Activated T-cell treated with anti-CD3 and anti-CD28 coated beads, Interleukin-2, amount 50 U/mL, for 72 hours (primary cell): Measurements from ENCODE around the gene FBN1. TPM values are rescaled to one million over a fixed set of nuclear protein-coding genes. Genes with fewer than 3 reads are reported as not detected.

Experiments used
- ATAC-seq, 2 donors: fragments of 150-1000 bp; cut with Tn5 transposase; replicated peaks in 1 of 2; 2 replicates each; pipeline ENCODE4 v1.10.0; 2021; ENCODE audit warnings: moderate library complexity in 2 of 2, mild to moderate bottlenecking in 1 of 2
- DNase-seq, 2 donors: peaks; one replicate each; pipeline ENCODE4 v3.0.0; 2021 to 2022; ENCODE audit warnings: mixed read lengths in 1 of 2
- H3K27ac Mint-ChIP-seq: one replicate; pipeline ENCODE4 v1.8.0; 2022; ENCODE audit warnings: mild to moderate bottlenecking, moderate library complexity, mixed read lengths
- H3K27me3 Mint-ChIP-seq: one replicate; pipeline ENCODE4 v1.8.0; 2022; ENCODE audit warnings: low read depth, mixed read lengths
- H3K36me3 Mint-ChIP-seq, 2 donors: one replicate each; pipeline ENCODE4 v1.8.0; 2022; ENCODE audit warnings: mixed read lengths in 2 of 2, mild to moderate bottlenecking in 1 of 2; ENCODE audit not compliant: insufficient read depth in 2 of 2
- H3K4me1 Mint-ChIP-seq: one replicate; pipeline ENCODE4 v1.8.0; 2022; ENCODE audit warnings: low read depth, mixed read lengths
- H3K4me3 Mint-ChIP-seq, 2 donors: one replicate each; pipeline ENCODE4 v1.8.0; 2022; ENCODE audit warnings: mild to moderate bottlenecking in 2 of 2, mixed read lengths in 2 of 2, moderate library complexity in 2 of 2
- H3K9me3 Mint-ChIP-seq, 2 donors: one replicate each; pipeline ENCODE4 v1.8.0; 2022; ENCODE audit warnings: mixed read lengths in 2 of 2
- total RNA-seq, 2 donors: library from RNA; stranded (reverse); gene quantifications; one replicate each; pipeline ENCODE4 v1.2.3, GENCODE V29; 2022

FBN1 gene
- total RNA-seq, 2 donors from 2014 or later, result 0.50 to 0.79 TPM

DNA sequence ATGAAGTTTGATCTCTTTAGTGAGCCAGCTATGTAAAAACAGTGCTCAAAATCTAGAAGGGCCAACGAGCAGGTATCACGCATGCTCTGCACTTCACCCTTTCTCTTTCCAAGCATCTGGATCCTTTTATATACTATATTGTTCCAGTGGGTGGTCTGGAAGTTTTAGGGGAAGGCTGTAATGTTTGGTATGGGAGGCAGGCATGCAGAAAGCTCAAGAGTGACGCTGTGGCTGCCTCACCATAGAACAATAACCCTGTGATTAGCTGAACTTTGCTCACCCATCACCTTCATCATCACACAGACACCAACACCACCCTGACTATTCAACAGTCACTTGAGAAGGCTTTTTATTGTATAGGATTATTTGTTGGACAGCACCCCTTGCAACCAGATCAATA is 81.6 kb downstream of the FBN1 start:
- no peak for ATAC-seq
- Mint-ChIP-seq H3K9me3 (no peaks in the 10 kb centered on the region), H3K36me3 (no peaks in the 10 kb centered on the region), H3K4me3 (no peak overlapping the region), H3K27ac (no peak overlapping the region), H3K27me3 (no peaks in the 10 kb centered on the region), H3K4me1 (no peaks in the 10 kb centered on the region)
- DNase-seq, result no peak

DNA sequence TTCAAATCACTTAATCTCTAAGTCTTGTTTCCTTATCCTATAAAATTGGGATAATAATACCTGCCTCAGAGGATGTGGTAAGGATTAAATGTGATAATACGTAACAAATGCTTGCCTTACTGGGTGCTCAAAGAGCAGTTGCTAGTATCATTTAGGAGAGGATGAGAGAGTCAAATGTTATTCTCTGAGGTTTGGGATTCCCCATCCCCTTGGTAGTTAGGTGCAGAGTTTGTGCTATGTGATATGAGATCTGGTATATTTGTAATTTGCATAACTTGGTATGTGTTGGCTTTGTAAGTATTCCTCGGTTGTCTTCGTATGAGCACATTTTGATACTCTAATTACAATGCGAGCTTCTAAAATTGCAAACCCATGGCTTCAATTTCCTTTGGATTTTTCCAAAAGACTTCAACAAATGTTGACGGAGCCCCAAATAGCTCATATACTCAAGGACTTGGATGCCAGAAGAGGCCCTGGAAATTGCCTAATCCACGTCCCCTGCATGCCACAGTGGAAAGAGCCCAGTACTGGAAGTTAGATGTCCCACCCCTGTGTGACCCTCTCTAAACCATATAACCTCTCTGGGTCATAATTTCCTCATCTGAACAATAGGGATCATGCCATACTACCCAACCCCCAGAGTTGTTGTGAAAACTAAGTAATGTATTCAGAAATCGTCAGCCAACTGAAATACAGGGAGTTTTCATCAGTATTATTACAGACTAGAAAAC is 85.0 kb downstream of the FBN1 start:
- ATAC-seq (no peak), DNase-seq (no peak)
- Mint-ChIP-seq H3K4me3 (no peak overlapping the region), H3K4me1 (no peaks in the 10 kb centered on the region), H3K9me3 (no peaks in the 10 kb centered on the region), H3K36me3 (no peaks in the 10 kb centered on the region), H3K27ac (no peak overlapping the region), H3K27me3 (peaks cover 5% of the 10 kb centered on the region)

- Mint-ChIP-seq H3K9me3 (no peaks in the 10 kb centered on the region), H3K4me1 (no peaks in the 10 kb centered on the region), H3K27me3 (peaks cover 5% of the 10 kb centered on the region), H3K36me3 (no peaks in the 10 kb centered on the region), H3K27ac (no peak overlapping the region), H3K4me3 (no peak overlapping the region)
- DNase-seq, result no peak
- no peak for ATAC-seq
These were observed 86.2 kb downstream of the FBN1 start for GRCh38 chr15:48559285-48559684.

GRCh38 chr15:48558226-48558625 is 87.3 kb downstream of the FBN1 start:
- H3K4me3 Mint-ChIP-seq, result no peak overlapping the region
- no peak overlapping the region for H3K27ac Mint-ChIP-seq
- H3K9me3 Mint-ChIP-seq, result no peaks in the 10 kb centered on the region
- no peak for ATAC-seq
- H3K4me1 Mint-ChIP-seq, result no peaks in the 10 kb centered on the region
- no peak for DNase-seq
- no peaks in the 10 kb centered on the region for H3K36me3 Mint-ChIP-seq
- peaks cover 5% of the 10 kb centered on the region for H3K27me3 Mint-ChIP-seq

- H3K9me3 Mint-ChIP-seq, result no peaks in the 10 kb centered on the region
- DNase-seq (no peak), ATAC-seq (no peak)
- no peaks in the 10 kb centered on the region for H3K36me3 Mint-ChIP-seq
- no peaks in the 10 kb centered on the region for H3K4me1 Mint-ChIP-seq
- no peak overlapping the region for H3K27ac Mint-ChIP-seq
- peaks cover 5% of the 10 kb centered on the region for H3K27me3 Mint-ChIP-seq
- H3K4me3 Mint-ChIP-seq, result no peak overlapping the region
These were observed 88.2 kb downstream of the FBN1 start for GRCh38 chr15:48557335-48557734.

- Mint-ChIP-seq H3K27ac (no peak overlapping the region), H3K27me3 (peaks cover 5% of the 10 kb centered on the region), H3K9me3 (no peaks in the 10 kb centered on the region), H3K4me1 (no peaks in the 10 kb centered on the region), H3K4me3 (no peak overlapping the region), H3K36me3 (no peaks in the 10 kb centered on the region)
- DNase-seq (no peak), ATAC-seq (no peak)
These were observed 89.2 kb downstream of the FBN1 start for GRCh38 chr15:48556159-48556897.

- Mint-ChIP-seq H3K4me3 (no peak overlapping the region), H3K9me3 (no peaks in the 10 kb centered on the region), H3K27me3 (peaks cover 5% of the 10 kb centered on the region), H3K36me3 (no peaks in the 10 kb centered on the region), H3K4me1 (no peaks in the 10 kb centered on the region), H3K27ac (no peak overlapping the region)
- ATAC-seq (no peak), DNase-seq (no peak)
These were observed 90.1 kb downstream of the FBN1 start for GRCh38 chr15:48555241-48555881.

- H3K9me3 Mint-ChIP-seq, result no peaks in the 10 kb centered on the region
- peaks cover 5% of the 10 kb centered on the region for H3K27me3 Mint-ChIP-seq
- ATAC-seq, result no peak
- H3K36me3 Mint-ChIP-seq, result no peaks in the 10 kb centered on the region
- no peak overlapping the region for H3K27ac Mint-ChIP-seq
- DNase-seq, result no peak
- no peak overlapping the region for H3K4me3 Mint-ChIP-seq
- H3K4me1 Mint-ChIP-seq, result no peaks in the 10 kb centered on the region
These were observed 91.4 kb downstream of the FBN1 start for GRCh38 chr15:48554112-48554511.

DNA sequence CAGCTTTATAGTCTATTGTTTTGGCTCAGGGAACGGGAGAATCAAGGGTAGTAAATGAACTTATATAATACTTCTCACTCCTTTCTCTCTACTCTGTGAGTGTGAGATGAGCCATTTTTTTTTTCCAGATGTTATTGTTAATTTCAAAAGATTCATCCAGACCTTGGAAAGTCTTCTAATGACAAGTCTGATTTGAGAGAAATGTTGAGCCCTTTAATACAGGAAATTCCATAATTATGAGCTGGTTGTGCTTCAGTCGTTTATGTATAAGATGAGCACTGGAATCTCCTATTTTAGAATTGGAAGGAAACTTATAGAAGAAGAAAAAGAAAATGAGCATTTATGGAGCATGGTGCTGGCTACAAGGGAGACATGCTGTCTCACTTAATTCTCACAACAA is 92.0 kb downstream of the FBN1 start:
- no peak for ATAC-seq
- H3K4me3 Mint-ChIP-seq, result no peak overlapping the region
- no peaks in the 10 kb centered on the region for H3K9me3 Mint-ChIP-seq
- no peak for DNase-seq
- no peaks in the 10 kb centered on the region for H3K36me3 Mint-ChIP-seq
- no peak overlapping the region for H3K27ac Mint-ChIP-seq
- peaks cover 5% of the 10 kb centered on the region for H3K27me3 Mint-ChIP-seq
- no peaks in the 10 kb centered on the region for H3K4me1 Mint-ChIP-seq

- H3K4me3 Mint-ChIP-seq, result no peak overlapping the region
- H3K4me1 Mint-ChIP-seq, result no peaks in the 10 kb centered on the region
- peaks cover 5% of the 10 kb centered on the region for H3K27me3 Mint-ChIP-seq
- no peaks in the 10 kb centered on the region for H3K9me3 Mint-ChIP-seq
- ATAC-seq (no peak), DNase-seq (no peak)
- H3K27ac Mint-ChIP-seq, result no peak overlapping the region
- no peaks in the 10 kb centered on the region for H3K36me3 Mint-ChIP-seq
These were observed 94.5 kb downstream of the FBN1 start for GRCh38 chr15:48550822-48551525.

DNA sequence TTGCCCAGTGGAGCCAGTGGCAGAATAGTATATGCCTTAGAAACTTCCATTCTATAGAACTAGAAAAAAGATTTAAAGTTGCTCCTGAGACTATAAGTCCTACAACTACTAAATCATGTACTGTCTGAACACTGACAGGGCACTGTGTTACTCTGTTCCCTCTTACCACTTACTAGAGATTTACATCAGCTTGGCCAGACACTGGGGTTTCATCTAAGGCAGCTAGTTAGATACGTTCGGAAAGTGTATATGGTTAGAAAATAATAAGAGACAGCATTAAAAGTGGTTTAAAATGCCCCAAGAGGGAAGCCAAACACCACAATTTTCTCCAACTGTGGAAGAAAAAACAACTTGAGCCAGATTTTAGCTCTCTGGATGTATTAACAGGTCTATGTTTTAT is 97.1 kb downstream of the FBN1 start:
- no peaks in the 10 kb centered on the region for H3K27me3 Mint-ChIP-seq
- no peaks in the 10 kb centered on the region for H3K9me3 Mint-ChIP-seq
- no peak for ATAC-seq
- H3K36me3 Mint-ChIP-seq, result no peaks in the 10 kb centered on the region
- H3K4me3 Mint-ChIP-seq, result no peak overlapping the region
- DNase-seq, result no peak
- H3K27ac Mint-ChIP-seq, result no peak overlapping the region
- H3K4me1 Mint-ChIP-seq, result no peaks in the 10 kb centered on the region

- ATAC-seq (no peak), DNase-seq (no peak)
- Mint-ChIP-seq H3K4me1 (no peaks in the 10 kb centered on the region), H3K27ac (no peak overlapping the region), H3K9me3 (no peaks in the 10 kb centered on the region), H3K27me3 (no peaks in the 10 kb centered on the region), H3K36me3 (no peaks in the 10 kb centered on the region), H3K4me3 (no peak overlapping the region)
These were observed 98.2 kb downstream of the FBN1 start for GRCh38 chr15:48547286-48547685.

DNA sequence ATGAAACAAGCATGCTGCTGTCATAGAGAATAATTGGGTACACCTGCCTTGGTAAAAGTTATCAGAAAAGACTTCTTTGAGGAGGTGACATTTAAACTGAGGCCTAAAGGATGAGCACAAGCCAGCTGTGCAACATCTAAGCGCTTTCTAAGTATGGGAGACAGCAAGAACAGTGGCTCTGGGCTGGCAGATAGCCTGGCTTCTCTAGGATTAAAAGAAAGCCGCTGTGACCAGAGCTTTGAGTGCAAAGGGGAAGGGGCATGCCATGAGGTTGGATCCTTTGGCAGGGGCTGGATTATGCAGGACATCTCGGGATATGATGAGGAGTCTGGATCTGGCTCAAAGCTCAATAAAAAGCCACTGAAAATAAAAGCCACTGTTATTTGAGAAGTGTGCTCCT is 99.2 kb downstream of the FBN1 start:
- H3K4me1 Mint-ChIP-seq, result no peaks in the 10 kb centered on the region
- no peaks in the 10 kb centered on the region for H3K27me3 Mint-ChIP-seq
- H3K9me3 Mint-ChIP-seq, result no peaks in the 10 kb centered on the region
- ATAC-seq (no peak), DNase-seq (no peak)
- no peak overlapping the region for H3K27ac Mint-ChIP-seq
- no peak overlapping the region for H3K4me3 Mint-ChIP-seq
- H3K36me3 Mint-ChIP-seq, result no peaks in the 10 kb centered on the region
